ENCODE data around the gene ZNF420. TPM values are rescaled to one million over a fixed set of nuclear protein-coding genes. Genes with fewer than 3 reads are reported as not detected.

Gene ZNF420
- total RNA-seq, 2 experiments from 2014 or later, result 3.7 to 4.5 TPM

- peaks cover 13% of the 10 kb centered on the region for H3K9me3 Mint-ChIP-seq
- H3K27me3 Mint-ChIP-seq, result no peaks in the 10 kb centered on the region
- ChIA-PET CTCF (no interaction called here), POLR2A (no interaction called here)
- TF ChIP-seq CTCF (IDR thresholded peaks at IDR 0.05), result no peak
- Histone ChIP-seq H3K9me3 (ENCODE audit: control insufficient read depth in 1 of 2, insufficient read depth in 1 of 2, low read length in 2 of 2) (peaks cover 52 to 98% of the 10 kb centered on the region in 2 experiments), H3K4me3 (ENCODE audit: low read length) (no peak overlapping the region), H3K27ac (ENCODE audit: low read depth in 1 of 2, low read length in 2 of 2) (no peak overlapping the region), H3K4me1 (ENCODE audit: insufficient read depth, low read length) (no peaks in the 10 kb centered on the region), H3K27me3 (ENCODE audit: control insufficient read depth in 1 of 2, insufficient read depth in 2 of 2, low read length in 2 of 2) (no peaks in the 10 kb centered on the region), H3K36me3 (ENCODE audit: insufficient read depth, low read length) (no peaks in the 10 kb centered on the region)
- ATAC-seq (ENCODE audit: poor library complexity), result no peak
- no peak overlapping the region for H3K4me3 Mint-ChIP-seq
- intact Hi-C loops (cut with DNase I, micrococcal nuclease), result no loop called here
- H3K4me1 Mint-ChIP-seq (ENCODE audit: low read depth), result no peaks in the 10 kb centered on the region
- no peak overlapping the region for H3K27ac Mint-ChIP-seq
- peaks cover 78% of the 10 kb centered on the region for H3K36me3 Mint-ChIP-seq (ENCODE audit: low read depth)
- no peak for DNase-seq
Observed at GRCh38 chr19:37136111-37136510, 57.9 kb downstream of the ZNF420 start.

GRCh38 chr19:37148214-37148613 lies 70.0 kb downstream of the ZNF420 start:
- Histone ChIP-seq H3K9me3 (ENCODE audit: control insufficient read depth in 1 of 2, insufficient read depth in 1 of 2, low read length in 2 of 2) (peaks cover 31 to 88% of the 10 kb centered on the region in 2 experiments), H3K4me3 (ENCODE audit: low read length) (no peak overlapping the region), H3K27ac (ENCODE audit: low read depth in 1 of 2, low read length in 2 of 2) (no peak overlapping the region), H3K36me3 (ENCODE audit: insufficient read depth, low read length) (peaks cover 6% of the 10 kb centered on the region), H3K27me3 (ENCODE audit: control insufficient read depth in 1 of 2, insufficient read depth in 2 of 2, low read length in 2 of 2) (no peaks in the 10 kb centered on the region), H3K4me1 (ENCODE audit: insufficient read depth, low read length) (no peaks in the 10 kb centered on the region)
- no peak for ATAC-seq (ENCODE audit: poor library complexity)
- H3K27me3 Mint-ChIP-seq, result no peaks in the 10 kb centered on the region
- TF ChIP-seq CTCF (IDR thresholded peaks at IDR 0.05), result no peak
- no peaks in the 10 kb centered on the region for H3K4me1 Mint-ChIP-seq (ENCODE audit: low read depth)
- no peak overlapping the region for H3K4me3 Mint-ChIP-seq
- DNase-seq, result no peak
- no peak overlapping the region for H3K27ac Mint-ChIP-seq
- peaks cover 32% of the 10 kb centered on the region for H3K9me3 Mint-ChIP-seq
- H3K36me3 Mint-ChIP-seq (ENCODE audit: low read depth), result peaks cover 90% of the 10 kb centered on the region
- ChIA-PET CTCF (no interaction called here), POLR2A (no interaction called here)
- intact Hi-C loops (cut with DNase I, micrococcal nuclease), result no loop called here

GRCh38 chr19:37160153-37160552 lies 81.9 kb downstream of the ZNF420 start:
- no peak for DNase-seq
- Histone ChIP-seq H3K27me3 (ENCODE audit: control insufficient read depth in 1 of 2, insufficient read depth in 2 of 2, low read length in 2 of 2) (no peaks in the 10 kb centered on the region), H3K4me3 (ENCODE audit: low read length) (no peak overlapping the region), H3K27ac (ENCODE audit: low read depth in 1 of 2, low read length in 2 of 2) (no peak overlapping the region), H3K36me3 (ENCODE audit: insufficient read depth, low read length) (peaks cover 40% of the 10 kb centered on the region), H3K4me1 (ENCODE audit: insufficient read depth, low read length) (no peaks in the 10 kb centered on the region), H3K9me3 (ENCODE audit: control insufficient read depth in 1 of 2, insufficient read depth in 1 of 2, low read length in 2 of 2) (peaks cover 54 to 86% of the 10 kb centered on the region in 2 experiments)
- intact Hi-C loops (cut with DNase I, micrococcal nuclease), result no loop called here
- H3K36me3 Mint-ChIP-seq (ENCODE audit: low read depth), result peaks cover 100% of the 10 kb centered on the region
- no peak overlapping the region for H3K27ac Mint-ChIP-seq
- no peaks in the 10 kb centered on the region for H3K27me3 Mint-ChIP-seq
- ChIA-PET CTCF (interaction anchor here (0.6 kb wide), 1 partner anchor 483 kb away, joined by 4 read pairs; no protein-coding TSS in a partner anchor), POLR2A (no interaction called here)
- no peak for ATAC-seq (ENCODE audit: poor library complexity)
- H3K4me1 Mint-ChIP-seq (ENCODE audit: low read depth), result no peaks in the 10 kb centered on the region
- no peak overlapping the region for H3K4me3 Mint-ChIP-seq
- no peak for TF ChIP-seq CTCF (IDR thresholded peaks at IDR 0.05)
- peaks cover 18% of the 10 kb centered on the region for H3K9me3 Mint-ChIP-seq

All from CD4-positive, alpha-beta T cell (primary cell).